GM19452 (cell line): ENCODE measurements around the gene PRKCSH.
"Not testable (repeated sequence)": the region's sequence is repeated elsewhere in the genome, so short reads cannot be mapped to it uniquely, and the experiment has no call there.

ENCODE experiments used
- ATAC-seq: cut with Tn5 transposase; IDR thresholded peaks from one replicate; pipeline ENCODE4 v1.9.1; 2021; ENCODE audit not compliant: unreplicated experiment

Gene PRKCSH

GRCh38 chr19:11450570-11451326, 15.3 kb downstream of the PRKCSH start:
- ATAC-seq: no peak

- no peak for ATAC-seq
These were observed 16.0 kb downstream of the PRKCSH start for GRCh38 chr19:11451327-11451870.

- no peak for ATAC-seq
These were observed 16.6 kb downstream of the PRKCSH start for GRCh38 chr19:11451871-11452619.

- ATAC-seq: no peak
These were observed 17.3 kb downstream of the PRKCSH start for GRCh38 chr19:11452620-11453310.

- ATAC-seq: no peak
These were observed 18.3 kb downstream of the PRKCSH start for GRCh38 chr19:11453468-11454341.

GRCh38 chr19:11455233-11455554, 19.8 kb downstream of the PRKCSH start:
- not testable (repeated sequence) for ATAC-seq

- no peak for ATAC-seq
These were observed 21.2 kb downstream of the PRKCSH start for GRCh38 chr19:11456659-11457058.

GRCh38 chr19:11457115-11457514, 21.7 kb downstream of the PRKCSH start:
- no peak for ATAC-seq

GRCh38 chr19:11457831-11458230, 22.4 kb downstream of the PRKCSH start:
- no peak for ATAC-seq

GRCh38 chr19:11458236-11458900, 22.9 kb downstream of the PRKCSH start:
- ATAC-seq: no peak

GRCh38 chr19:11458912-11459311, 23.5 kb downstream of the PRKCSH start:
- ATAC-seq: not testable (repeated sequence)

GRCh38 chr19:11460207-11460606, 24.8 kb downstream of the PRKCSH start:
- ATAC-seq: no peak

- ATAC-seq: no peak
These were observed 26.0 kb downstream of the PRKCSH start for GRCh38 chr19:11461453-11461852.

- no peak for ATAC-seq
These were observed 28.0 kb downstream of the PRKCSH start for GRCh38 chr19:11463391-11463790.

GRCh38 chr19:11464333-11465265, 29.2 kb downstream of the PRKCSH start:
- ATAC-seq: no peak

GRCh38 chr19:11465600-11465999, 30.2 kb downstream of the PRKCSH start:
- no peak for ATAC-seq

- not testable (repeated sequence) for ATAC-seq
These were observed 32.9 kb downstream of the PRKCSH start for GRCh38 chr19:11468266-11468845.

GRCh38 chr19:11473725-11474124, 38.3 kb downstream of the PRKCSH start:
- ATAC-seq: no peak

- ATAC-seq: not testable (repeated sequence)
These were observed 39.9 kb downstream of the PRKCSH start for GRCh38 chr19:11475343-11475742.
